Right hindlimb (tissue), 1 donor: Measurements from ENCODE around the gene NXNL1.

Experiments used
- DNase-seq: peaks from one replicate; pipeline ENCODE4 v3.0.0-alpha.2; 2018

NXNL1 gene

DNA sequence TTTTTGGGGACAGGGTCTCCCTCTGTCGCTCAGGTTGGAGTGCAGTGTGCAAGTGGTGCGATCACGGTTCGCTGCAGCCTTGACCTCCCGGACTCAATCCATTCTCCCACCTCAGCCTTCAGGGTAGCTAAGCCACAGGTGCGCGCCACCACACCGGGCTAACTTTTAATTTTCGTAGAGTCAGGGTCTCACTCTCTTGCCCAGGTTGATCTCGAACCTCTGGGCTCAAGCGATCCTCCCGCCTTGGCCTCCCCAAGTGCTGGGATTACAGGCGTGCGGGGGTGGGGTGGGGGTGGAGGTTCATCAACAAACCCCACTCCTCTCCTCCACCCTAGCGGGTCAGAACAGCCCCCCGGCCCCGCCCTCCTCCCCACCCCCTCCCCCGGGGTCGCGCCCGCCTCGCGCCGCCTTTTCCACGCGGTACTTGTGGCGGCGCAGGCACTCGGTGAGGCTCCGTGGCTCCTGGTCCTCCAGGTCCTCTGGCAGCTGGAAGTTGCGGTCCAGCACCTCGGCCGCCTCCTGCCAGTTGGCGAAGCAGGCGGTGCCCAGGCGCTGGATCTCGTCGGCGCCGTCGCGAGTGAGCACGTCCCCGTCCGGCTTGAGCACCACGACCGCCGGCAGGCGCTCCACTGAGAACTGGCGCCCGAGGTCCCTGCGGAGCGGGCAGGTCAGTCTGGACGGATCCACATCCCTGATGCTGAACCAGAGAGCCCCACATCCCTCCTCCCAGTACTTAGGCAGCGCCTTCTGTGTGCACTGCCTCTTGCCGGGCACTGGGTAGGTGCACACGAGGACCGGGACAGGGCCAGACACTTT is 5.2 kb downstream of the NXNL1 start:
- DNase-seq, result no peak

GRCh38 chr19:17454576-17455071 is 6.1 kb downstream of the NXNL1 start:
- DNase-seq, result no peak

DNA sequence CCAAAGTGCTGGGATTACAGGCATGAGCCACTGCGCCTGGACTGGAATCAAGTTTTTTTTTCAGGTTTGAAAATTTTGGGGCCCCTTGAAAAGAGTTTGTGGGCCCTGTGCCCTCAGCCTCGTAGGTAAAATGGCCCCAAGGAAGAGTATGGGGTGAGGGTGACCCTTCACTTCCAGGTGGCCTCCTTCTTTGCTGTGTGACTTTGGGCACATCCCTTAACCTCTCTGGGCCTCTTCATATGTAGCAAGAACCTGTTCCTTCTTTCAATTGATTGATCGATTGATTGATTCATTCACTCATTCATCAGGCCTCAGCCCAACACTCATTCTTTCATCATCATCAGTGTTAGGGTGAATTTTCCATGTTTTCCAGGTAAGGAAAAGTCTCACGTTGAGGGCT is 8.9 kb downstream of the NXNL1 start:
- DNase-seq, result no peak

DNA sequence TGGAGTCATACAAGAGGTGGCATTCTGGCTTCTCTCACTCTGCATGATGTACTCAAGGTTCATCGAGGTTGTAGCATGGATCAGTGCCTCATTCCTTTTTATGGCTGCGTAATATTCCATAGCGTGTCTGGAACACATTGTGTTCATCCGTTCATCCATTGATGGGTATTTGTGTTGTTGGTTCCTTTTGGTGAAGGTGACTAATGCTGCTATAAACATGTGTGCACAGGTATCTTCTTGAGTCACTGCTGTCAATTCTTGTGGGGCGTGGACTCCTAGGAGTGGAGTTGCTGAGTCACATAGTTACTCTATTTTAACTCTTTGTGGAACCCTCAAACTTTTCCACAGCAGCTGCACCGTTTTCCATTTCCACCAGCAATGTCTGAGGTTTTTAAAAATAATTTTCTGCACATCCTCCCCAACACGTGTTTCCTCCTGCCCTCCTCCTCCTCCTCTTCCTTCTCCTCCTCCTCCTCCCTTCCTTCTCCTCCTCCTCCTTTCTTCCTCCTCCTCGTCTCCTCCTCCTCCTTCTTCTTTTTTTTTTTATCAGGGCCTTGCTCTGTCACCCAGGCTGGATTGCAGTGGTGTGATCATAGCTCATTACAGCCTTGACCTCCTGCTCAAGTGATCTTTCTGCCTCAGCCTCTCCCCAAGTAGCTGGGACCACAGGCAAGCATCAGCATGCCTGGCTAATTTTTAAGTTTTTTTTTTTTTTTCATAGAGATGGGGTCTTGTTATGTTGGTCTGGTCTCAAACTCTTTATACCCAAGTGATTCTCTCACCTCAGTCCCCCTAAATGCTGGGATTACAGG is 10.3 kb downstream of the NXNL1 start:
- no peak for DNase-seq

GRCh38 chr19:17448131-17448967 is 12.4 kb downstream of the NXNL1 start, which contains the start of gene TMEM221:
Gene TMEM221 (minus strand): TSS chr19:17448668. CDS start chr19:17448462, 206 bp downstream.
- peak; percentile 73 for DNase-seq

- DNase-seq, result no peak
Observed at GRCh38 chr19:17447704-17448130, 13.0 kb downstream of the NXNL1 start.

DNA sequence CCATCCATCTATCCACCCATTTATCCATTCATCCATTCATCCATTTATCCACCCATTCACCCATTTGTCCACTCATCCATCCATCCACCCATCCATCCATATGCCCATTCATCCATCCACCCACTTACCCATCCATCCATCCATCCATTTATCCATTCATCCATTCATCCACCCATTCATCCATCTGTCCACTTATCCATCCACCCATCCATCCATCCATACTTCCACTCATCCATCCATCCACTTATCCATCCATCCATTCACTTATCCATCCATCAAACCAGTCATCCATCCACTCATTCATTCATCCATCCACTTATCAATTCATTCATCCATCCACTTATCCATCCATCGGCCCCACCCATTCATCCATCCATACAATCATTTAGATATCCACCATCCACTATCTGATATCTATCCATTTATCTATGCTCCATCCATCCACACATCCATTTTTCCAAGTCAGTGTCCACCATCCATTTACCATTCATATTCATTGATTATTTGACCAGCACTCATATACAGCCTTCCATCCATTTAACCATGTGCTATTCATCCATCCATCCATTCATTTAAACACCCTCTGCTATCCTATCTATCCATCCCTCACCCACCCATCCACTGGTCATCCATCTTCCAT is 15.1 kb downstream of the NXNL1 start:
- DNase-seq, result no peak

GRCh38 chr19:17441241-17442021 is 19.3 kb downstream of the NXNL1 start:
- DNase-seq, result peak; percentile 43

GRCh38 chr19:17436874-17437267 is 23.9 kb downstream of the NXNL1 start:
- no peak for DNase-seq

GRCh38 chr19:17436094-17436873 is 24.4 kb downstream of the NXNL1 start:
- no peak for DNase-seq

- no peak for DNase-seq
Observed at GRCh38 chr19:17435218-17435617, 25.5 kb downstream of the NXNL1 start.

- DNase-seq, result no peak
Observed at GRCh38 chr19:17431417-17431816, 29.3 kb downstream of the NXNL1 start.

- no peak for DNase-seq
Observed at GRCh38 chr19:17429641-17430113, 31.0 kb downstream of the NXNL1 start.

GRCh38 chr19:17424743-17425365 is 35.9 kb downstream of the NXNL1 start:
- DNase-seq, result peak; percentile 40

DNA sequence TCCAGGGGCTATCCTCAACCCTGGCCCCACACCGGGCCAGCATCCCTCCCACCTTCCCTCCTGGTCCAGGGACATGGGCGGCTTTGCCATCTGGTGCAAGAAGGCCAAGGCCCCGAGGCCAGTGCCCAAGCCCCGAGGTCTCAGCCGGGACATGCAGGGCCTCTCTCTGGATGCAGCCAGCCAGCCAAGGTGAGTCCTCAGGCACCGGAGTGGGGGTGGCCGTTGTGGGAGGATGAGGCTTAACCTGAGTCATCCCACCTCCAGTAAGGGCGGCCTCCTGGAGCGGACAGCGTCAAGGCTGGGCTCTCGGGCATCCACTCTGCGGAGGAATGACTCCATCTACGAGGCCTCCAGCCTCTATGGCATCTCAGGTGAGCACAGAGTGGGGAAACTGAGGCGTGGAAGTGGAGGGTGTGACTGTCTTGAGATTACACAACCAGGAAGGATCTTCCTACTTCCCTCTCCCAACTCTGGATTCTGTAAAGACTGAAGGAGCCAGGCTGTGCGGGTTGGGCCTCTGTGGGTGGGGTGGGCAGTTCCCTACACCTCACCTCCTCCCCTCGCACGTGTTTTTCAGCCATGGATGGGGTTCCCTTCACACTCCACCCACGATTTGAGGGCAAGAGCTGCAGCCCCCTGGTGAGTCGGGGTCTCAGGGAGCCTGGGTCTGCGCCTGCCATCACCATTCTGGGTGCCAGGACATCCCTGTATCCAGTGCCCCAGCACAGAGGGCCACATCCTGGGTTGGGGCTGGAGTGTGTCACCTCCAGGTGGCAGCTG is 37.1 kb downstream of the NXNL1 start:
- DNase-seq, result no peak

GRCh38 chr19:17421942-17422341 is 38.8 kb downstream of the NXNL1 start:
- no peak for DNase-seq

DNA sequence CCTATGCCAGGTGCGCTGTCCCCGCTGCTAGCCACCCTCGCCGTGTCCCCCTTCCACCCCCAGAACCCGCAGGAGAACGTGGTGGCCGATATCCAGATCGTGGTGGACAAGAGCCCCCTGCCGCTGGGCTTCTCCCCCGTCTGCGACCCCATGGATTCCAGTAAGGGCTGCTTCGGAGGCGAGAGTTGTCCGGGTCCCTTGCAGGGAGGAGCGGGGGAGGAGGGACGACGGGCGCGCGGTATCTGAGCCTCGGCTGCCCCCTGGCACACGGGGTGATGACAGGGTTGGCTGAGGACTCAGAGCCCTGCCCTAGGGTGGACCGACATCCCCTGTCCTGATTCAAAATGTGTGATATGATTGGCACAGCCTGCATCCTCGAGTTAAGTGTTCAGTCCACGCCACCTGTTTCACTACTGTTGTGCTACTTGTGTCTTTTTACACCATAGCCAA is 40.2 kb downstream of the NXNL1 start:
- DNase-seq, result peak; percentile 62

DNA sequence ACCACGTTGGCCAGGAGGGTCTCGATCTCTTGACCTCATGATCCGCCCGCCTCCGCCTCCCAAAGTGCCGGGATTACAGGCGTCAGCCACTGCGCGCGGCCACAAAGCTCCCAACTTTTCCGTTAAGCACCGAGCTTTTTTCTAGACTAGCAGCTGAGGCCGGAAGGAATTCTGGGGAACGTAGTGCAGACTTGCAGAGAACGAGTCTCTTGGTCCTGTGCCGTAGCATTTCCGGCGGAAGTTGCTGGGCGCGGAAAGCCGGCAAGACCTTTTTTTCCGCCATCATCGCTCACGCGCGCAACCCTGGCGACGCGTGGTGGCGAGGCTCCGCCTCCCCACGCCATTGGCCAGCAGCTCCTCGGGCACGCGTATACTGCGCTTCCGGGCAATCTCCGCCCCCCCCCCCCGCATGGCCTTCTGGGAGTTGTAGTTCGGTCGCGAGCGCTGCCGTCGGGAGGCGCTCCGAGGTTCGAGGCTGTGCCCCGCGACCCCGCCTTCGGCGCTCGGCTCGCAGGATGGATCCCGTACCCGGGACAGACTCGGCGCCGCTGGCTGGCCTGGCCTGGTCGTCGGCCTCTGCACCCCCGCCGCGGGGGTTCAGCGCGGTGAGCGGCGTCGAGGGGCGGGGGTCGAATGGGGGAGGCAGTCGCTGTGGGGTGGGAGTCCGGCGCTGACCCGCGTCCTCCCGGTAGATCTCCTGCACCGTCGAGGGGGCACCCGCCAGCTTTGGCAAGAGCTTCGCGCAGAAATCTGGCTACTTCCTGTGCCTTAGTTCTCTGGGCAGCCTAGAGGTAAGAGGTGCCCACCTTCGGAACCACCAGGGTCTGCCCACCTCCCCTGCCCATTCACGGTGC is 40.9 kb downstream of the NXNL1 start, which contains the start of gene MVB12A:
Gene MVB12A, plus strand, starts transcription at position 427 of the 854 bp plus-strand sequence. Its CDS starts 89 bp downstream, at position 516.
- DNase-seq, result peak; percentile 99
